NCI-H1092 (cell line): ENCODE measurements around the gene IL6ST.

Experiments
- DNase-seq: peaks from one replicate; lab custom pipeline; 2025; lab: John Stamatoyannopoulos, UW

Gene IL6ST

DNA sequence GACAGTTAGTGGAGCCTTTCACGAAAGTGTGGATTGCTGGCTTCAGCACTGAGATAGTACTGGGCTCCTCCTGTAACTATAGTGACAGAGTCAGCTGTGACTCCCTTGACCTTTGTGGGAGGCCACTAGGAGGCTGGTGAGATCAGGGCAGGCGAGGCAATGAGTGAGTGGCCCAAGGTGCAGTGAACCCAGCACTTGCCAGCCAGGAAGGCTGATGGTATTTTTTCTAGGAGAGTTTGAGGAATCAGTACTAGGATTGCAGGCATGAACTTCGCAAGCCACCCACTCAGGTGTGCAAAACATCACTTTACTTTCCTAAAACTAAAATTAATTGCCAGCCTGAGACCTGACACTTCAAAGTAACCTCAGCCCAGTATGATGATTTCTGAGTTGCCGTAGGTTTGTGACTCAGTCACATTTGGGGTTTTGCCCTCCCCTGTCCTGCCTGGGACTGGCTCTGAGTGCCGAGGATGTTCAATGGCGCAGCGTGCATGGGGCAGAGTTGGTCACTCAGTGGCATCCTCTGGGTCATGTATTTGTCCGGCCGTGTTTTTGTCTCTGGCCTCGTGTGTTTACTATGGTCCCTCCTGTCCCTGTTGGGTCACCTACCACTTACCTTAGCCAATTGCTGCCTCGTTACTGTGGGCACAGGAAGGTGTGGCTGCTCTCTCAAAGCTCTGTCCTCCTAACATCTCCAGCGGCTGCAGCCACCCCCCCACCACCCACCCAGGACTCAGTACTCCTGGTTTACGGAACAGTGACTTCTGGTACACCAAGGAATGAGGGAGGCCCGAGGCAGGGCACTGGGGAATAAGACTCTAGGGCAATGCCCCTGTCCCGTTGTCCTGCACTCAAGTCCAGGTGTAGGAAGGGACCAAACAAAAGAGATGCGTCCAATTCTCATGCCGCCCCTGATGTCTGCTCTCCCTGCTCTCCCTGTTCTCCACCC is 76.4 kb downstream of the IL6ST start:
- DNase-seq, result no peak

DNA sequence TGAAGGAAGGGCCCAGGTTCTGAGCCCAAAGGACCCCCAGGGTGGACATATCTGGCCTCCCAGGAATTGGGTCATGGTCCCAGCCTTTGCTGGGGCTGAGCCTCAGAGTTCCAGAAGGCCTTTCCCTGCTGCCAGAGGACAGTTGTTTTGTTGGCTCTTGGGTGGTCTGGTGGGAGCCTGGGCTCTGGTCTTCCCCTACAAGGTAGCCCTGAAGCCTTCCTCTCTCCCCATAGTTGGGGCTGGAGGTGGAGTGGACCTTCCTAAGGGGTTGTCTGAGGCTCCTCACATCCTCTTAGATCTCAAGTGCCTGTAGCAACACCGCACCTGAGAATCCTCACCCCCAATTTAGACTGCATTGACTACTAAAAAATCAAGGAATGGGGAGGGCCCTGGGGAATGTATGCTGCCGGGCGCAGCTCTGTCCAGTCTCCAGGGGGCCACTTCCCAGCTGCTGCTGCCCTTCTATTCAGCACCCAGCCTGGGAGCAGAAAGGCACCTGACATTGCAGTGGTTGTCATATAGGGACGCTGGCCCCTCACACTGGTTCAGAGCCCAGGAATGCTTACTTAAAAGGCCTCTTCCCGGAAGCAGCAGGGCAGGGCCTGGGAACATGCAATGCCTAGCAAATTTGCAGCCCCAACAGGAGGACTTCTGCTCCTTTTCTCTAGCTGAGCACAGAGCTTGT is 77.2 kb downstream of the IL6ST start:
- no peak for DNase-seq

DNA sequence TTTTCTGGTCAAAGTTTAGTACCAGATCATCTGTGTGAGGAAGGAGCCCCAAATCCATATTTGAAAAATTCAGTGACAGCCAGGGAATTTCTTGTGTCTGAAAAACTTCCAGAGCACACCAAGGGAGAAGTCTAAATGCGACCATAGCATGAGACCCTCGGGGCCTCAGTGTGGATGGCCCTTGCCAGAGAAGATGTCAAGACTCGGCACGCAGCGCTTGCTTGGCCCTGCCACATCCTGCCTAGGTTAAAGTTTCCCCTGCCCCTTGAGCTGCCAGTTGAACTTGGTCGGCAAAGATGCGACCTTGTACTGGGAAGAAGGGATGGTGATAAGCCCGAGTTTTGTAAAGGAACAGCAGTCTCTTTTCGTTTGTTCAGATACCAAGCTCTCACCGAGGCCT is 77.8 kb downstream of the IL6ST start:
- DNase-seq, result no peak

DNA sequence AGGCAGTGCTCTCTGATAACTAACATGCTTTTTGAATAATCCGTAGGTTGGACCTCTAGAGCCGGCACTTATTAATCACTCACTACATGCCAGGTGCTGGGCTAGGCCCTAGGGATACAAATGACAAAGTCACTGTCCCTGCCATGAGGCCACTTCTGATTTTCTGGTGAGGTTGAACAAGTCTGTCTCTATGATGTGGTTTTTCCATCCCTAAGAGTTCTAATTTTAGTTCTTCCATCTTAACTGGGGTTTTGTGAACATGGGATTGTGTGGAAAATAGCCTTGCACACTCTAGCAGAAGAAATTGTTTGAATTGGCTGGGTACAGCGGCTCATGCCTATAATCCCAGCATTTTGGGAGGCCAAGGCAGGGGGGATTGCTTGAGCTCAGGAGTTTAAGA is 79.0 kb downstream of the IL6ST start:
- DNase-seq, result no peak

DNA sequence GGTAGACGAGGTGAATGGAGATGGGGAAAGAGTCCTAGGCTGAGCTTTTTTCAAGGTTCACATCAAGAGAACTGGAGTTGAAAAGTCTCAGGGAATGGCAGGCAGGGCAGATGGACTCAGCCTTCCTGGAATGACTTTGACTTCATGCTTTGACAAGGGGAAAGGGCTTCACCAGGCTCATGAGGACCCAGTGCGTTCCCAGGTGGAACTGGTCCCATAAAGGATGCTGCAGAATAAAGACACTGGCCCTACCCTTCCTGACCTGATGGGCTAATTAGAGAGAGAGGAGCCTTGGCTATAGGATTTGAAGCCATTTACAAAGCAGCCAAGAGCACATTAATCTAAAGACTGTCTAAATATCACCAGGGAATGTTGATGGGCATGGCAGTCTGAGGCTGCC is 79.8 kb downstream of the IL6ST start:
- no peak for DNase-seq

DNA sequence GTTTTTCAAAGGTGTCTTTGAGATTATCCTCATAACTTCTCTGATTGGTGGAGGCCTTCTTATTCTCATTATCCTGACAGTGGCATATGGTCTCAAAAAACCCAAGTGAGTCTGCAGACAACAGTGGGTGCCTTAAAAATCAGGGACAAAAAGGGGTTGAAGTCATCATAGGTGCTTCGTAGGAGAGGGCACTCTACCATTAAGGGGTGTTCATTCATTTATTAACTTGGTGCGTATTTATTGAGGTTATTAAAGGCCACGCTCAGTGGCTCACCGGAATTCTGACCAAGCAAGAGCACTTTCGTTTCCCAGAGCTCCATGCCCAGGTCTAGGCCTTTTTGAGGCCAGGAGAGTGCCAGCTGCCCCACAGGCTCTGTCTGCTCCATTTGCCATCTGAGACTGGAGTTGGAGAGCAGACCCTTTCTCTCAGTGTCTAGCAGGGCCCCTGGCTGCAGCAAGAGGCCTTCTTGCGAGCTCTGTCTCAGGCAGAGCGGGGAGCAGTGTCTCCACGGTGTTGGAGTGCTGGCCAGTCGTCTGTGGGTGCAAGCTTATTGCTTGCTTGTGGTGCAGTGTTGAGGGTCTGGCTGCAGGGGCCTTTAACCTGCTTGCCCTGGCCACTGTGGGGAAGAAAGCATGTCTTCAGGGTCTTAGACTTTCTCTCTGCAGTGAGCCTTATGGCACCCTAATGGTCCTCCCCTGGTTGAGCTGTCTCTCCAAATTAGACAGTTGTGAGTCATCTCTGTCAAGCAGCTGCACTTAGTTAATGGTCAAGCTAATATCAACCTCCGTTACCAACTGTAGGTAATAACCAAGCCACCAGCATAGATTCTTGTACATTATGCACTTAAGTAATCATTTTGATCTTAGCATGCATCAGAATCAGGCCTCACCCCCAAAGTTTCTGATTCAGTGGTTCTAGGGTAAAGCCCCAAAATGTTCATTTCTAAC is 81.0 kb downstream of the IL6ST start:
- DNase-seq, result no peak

DNA sequence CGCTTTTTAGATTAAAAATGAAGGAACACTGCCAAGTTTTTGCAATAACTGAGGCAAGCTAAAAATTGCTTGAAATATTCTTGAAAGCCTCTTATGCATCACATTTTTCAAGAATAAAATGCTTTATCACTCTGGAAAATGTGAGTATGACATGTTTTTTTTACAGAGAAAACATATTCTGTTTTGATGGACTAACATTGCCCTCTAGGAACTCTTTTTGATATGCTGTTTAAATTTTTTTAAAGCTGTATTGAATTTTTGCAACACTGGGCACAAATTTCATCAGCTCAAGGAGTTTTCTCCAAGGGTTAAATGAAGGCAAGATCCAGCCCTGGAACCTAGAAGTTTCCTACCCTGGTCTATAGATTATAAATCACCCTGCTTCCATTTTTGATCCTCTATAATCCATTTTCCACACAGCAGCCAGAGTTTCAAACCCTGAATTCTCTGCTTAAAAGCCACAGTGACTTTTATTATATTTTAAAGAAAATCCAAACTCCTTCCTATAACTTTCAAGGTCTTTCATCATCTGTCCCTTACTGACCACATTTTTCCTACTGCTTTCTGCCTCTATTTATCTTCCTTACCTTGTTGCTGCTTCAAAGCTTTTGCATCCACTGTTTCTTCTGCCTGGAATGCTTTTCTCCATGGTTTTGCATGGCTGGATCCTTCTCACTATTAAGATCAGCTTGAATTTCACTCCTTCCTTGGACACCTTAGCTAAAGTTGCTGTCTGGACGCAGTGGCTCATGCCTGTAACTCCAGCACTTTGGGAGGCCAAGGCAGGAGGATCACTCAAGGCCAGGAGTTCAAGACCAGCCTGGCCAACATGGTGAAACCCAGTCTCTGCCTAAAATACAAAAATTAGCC is 82.7 kb downstream of the IL6ST start:
- DNase-seq, result no peak

DNA sequence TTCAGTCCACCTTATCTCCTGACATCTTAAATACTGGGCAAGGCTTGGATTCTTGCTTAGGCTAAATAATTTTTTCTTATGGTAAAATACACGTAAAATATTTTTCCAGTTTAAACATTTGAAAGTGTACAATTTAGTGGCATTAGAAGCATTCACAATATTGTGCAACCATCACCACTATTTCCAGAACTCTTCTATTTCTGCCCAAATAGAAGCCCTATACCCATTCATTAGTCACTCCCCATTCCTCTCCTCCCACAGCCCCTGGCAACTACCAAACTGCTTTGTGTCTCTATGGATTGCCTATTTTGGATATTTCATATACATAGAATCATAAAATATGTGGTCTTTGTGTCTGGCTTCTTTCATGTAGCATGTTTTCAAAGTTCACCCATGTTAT is 86.0 kb downstream of the IL6ST start:
- DNase-seq, result no peak

DNA sequence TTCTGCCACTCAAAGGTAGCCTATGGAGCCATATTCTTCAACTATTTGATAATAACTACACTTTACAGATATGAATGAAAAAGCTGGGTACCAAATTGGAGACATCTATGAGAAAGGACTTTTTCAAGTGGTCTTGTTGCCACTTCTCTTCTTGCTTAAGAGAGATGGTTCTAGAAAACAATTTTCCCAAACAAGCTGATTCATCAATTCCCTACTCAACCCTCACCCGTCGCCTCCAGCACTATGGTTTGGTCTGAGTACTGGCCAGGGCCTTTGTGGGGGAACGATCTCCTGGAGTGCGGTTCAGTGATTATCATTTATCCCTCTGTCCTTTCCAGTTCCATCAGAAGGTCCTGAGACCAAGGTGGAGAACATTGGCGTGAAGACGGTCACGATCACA is 86.8 kb downstream of the IL6ST start:
- DNase-seq, result no peak

DNA sequence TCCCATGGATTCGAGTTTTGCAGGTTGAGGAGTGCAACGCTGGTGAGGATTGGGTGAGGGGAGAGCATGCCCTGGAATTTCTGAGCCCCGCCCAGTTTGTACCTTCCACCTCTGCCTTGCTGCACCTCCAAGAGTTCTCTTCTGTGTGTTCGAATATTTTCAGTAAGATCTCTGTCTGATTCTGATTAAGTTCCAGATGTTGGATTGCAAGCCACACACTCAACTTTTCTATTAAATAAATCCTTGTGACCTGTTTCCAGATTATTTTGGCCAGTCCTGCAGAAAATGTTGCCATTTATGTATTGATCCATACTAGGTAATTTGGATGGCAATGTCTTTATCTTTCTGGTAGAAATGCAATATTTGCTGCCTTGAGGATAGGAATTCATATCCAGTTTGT is 89.5 kb downstream of the IL6ST start:
- DNase-seq, result no peak

DNA sequence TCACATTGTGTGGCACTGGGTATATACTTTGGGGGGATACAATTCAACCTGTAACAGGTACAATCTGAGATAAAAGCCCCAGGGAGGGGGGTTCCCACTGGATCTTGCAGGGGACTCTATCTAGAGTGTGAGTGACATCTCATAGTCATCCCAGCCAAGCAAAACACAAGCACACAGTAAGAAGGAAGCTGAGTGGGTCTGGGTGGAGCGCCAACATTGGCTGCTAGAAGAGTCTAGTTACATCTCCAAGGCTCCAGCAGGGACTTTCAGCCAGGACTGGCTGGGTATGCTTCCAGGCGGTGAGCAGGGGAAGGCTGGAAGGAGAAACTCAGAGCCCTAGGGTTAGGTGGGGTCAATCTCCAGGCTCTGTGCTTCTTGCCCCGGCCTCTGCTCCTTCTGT is 90.6 kb downstream of the IL6ST start:
- DNase-seq, result no peak

DNA sequence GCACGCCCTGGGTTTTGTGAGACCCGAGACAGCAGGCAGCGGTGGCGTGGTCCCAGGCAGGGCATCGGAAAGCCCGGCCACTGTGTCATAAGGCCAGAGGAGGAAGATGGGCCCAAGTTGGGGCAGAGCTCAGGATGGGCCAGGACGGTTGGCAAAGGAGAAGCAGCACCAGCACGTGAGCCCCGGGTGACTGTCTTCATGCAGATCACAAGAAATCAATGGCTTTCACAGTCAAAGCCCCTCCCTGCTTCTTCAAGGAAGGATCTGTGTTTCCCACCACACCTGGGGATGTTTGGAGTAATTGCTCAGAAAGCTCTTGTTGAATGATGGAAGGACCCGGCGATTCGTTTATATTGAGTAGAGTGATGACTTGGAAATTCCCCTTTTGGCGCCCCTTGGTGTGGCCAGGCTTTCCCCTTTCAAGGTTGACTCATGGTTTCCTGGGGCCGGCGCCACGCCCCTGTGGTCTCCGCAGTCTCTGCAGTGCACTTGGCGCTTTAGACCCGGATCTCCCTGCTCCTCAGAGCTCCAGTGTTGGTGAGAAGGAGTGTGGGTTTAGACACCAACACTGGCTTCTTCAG is 91.6 kb downstream of the IL6ST start:
- DNase-seq, result no peak

DNA sequence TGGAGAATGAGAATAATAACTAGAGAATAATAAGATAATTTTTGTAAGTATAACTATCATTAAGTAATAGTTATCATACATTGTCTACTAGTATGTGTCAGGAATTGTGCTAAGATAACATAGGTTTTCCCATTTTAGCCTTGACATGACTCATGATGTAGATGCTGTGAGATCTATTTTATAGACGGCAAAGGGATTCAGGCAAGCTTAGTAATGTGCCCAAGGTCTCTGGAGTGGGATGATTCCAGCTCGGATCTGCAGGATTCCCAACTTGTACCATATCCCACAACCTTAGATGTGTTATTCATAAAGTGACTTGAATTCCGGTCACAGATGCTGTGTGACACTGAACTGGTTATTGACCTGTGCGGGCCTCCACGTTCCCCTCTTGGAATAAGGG is 92.1 kb downstream of the IL6ST start:
- no peak for DNase-seq

DNA sequence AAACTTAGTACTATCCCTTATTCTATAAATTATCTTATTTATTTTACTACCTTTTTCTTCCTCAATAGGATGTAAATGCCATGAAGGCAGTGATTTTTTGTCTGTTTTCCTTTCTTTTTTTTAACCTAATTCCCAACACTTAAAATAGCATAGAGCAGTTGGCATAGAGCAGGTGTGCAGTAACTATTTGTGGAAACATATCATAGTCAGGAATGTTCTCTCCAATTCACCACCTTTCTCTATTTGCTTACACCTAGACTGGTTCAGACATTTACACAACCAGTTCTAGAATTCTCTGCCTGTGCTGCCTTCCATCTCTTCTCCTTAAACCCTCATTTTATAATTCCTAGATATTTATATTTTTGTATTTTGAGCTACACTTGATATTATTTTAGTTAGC is 94.0 kb downstream of the IL6ST start:
- DNase-seq, result no peak

DNA sequence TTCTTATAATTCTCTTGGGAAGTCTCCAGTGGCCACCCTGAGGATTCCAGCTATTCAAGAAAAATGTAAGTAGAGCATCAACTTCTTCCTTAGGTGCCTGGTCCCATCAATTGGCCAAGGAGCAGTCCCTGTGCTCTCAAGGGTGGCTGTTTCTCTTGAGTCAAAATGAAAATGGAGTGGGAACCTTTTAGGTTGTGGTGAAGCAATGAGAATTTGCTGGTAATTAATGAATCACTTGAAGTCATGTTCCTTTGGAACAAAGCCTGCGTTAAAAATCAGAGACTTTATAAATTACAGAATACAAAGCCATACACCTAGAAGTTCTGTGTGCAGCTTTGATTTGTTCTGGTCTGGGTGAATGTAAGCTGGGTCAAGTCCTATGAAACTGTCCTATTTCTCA is 94.7 kb downstream of the IL6ST start:
- no peak for DNase-seq

DNA sequence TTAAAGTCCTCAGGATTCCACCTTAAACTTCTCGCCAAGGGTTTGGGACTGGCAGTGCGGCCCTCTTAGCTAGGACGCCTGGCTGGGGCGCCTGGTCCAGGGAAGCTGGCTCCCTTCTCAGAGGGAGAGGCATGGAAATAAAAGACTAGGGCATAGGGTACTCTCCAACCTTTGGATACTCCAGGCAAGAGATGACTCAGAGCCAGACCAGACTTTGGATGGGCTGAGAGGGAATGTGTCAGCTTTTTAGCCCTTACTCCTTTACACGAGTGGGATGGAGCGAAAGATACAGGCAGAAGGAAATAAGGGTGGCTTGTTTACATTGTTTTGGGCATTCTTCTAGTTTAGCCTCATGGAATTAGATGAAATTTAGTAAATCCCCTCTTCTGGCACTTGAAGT is 95.4 kb downstream of the IL6ST start:
- no peak for DNase-seq

DNA sequence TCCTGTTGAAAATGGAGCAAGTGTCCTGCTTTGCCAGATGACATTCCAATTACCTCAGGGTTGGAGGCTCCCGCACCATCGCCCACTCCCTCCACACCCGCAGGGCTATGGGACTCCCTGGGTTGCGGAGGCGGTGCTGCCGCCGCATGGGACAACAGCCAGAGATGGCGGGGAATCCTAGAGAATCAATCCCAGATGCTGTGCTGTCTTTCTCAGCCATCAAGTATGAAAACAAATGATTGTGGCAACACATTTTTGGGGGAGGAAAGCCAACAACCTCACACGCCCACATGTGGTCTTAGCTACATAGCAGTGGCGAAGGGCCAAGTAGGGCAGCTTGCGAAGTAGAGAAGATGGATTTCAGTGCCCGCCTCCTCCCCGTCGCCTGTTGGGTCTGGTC is 96.9 kb downstream of the IL6ST start:
- no peak for DNase-seq

DNA sequence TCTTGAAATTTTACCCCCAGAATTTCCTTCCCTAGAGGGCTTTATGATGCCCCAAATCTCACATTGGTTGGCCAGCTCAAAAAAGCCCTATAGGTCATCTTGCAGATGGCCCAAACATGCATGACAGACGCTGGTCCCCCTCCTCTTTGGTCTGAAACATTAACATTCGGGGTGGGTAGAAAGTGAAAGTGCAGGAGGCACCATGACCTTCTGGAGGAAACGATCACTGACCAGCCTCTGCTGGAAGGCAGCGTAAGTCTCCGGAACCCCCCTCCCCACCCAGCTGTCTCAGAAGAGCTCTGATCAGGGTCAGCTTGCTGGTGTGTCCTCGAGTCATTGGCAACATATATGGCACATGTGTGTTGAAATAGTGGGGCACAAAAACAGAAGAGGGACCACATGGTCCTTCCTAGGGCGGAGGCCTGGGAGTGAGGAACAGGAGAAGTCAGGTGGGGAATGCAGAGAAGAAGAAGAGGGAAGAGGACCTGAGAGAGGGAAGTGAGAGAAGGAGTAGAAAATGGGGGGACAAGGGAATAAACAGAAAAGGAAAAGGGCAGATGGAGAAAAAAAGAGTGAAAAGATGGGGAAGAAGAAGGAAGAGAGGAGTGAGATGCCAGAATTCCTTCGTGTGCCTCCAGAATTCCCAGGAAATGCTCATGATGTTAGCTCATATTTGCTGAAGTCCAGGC is 97.4 kb downstream of the IL6ST start:
- no peak for DNase-seq

DNA sequence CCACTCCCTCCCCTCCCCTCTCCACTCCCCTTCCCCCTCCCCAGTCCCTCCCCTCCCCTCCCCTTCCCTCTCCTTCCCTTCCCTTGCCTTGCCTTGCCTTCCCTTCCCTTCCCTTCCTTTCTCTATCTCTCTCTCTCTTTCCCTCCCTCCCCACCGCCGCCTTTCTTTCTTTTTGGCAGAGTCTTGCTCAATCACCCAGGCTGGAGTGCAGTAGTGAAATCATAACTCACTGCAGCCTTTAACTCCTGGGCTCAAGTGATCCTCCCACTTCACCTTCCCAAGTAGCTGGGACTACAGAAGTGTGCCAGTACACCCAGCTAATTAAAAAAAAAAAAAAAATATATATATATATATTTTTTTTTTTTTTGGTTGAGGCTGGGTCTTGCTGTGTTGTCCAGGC is 98.1 kb downstream of the IL6ST start:
- no peak for DNase-seq

DNA sequence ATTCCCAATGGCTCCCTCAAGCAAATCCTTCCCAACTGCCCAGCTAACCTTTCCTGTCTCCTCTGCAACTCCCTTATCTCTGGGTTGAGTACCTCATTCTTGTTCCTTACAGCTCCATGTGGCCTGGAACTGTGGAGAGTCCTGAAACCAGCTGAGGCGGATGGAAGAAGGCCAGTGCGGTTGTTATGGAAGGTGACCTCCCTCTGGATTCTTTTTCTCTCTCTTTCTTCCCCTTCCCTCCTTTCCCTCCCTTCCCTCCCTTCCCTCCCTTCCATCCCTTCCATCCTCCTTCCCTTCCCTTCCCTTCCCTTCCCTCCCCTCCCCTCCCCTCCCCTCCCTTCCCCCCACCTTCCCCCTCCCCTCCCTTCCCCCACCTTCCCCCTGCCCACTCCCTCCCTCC is 98.5 kb downstream of the IL6ST start:
- DNase-seq, result no peak
